Measurements from ENCODE around the gene MYO5C. TPM values are rescaled to one million over a fixed set of nuclear protein-coding genes. Genes with fewer than 3 reads are reported as not detected.

The MYO5C gene
- total and polyA plus RNA-seq, 2 of the 13 experiments (the other 11 are each of a cell fraction or from before 2014, with no cell fraction given), result 15.7 to 23.7 TPM

DNA sequence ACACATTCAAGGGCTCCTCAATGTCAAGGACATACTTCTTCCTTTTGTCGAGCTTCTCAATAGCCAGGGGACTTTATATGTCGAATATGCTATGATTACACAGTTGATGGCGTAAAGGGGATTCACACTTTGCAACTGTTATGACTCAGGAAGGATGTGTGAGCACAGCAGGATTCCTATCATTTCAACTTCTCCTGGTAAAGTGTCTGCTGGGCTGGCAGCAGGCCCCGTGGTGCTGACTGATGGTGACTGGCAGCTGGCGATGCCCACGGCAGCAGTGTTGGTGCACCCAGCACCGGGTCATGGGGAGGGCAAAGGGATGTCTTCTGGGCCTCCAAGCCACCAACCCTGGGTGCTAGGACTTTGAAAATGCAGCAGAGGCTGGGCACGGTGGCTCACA is 59.6 kb downstream of the MYO5C start (continued):
- TF ChIP-seq, protein P1, sequence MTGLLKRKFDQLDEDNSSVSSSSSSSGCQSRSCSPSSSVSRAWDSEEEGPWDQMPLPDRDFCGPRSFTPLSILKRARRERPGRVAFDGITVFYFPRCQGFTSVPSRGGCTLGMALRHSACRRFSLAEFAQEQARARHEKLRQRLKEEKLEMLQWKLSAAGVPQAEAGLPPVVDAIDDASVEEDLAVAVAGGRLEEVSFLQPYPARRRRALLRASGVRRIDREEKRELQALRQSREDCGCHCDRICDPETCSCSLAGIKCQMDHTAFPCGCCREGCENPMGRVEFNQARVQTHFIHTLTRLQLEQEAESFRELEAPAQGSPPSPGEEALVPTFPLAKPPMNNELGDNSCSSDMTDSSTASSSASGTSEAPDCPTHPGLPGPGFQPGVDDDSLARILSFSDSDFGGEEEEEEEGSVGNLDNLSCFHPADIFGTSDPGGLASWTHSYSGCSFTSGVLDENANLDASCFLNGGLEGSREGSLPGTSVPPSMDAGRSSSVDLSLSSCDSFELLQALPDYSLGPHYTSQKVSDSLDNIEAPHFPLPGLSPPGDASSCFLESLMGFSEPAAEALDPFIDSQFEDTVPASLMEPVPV (CRISPR knock-in tag; IDR thresholded peaks at IDR 0.05), result no peak
- no peak for TF ChIP-seq LCORL (IDR thresholded peaks at IDR 0.05)
- no peak for TF ChIP-seq LCORL (CRISPR knock-in tag; IDR thresholded peaks at IDR 0.05)
- TF ChIP-seq SETDB1 (CRISPR knock-in tag; IDR thresholded peaks at IDR 0.05; ENCODE audit: borderline replicate concordance), result no peak
- no peak for TF ChIP-seq FLYWCH1 (CRISPR knock-in tag; IDR thresholded peaks at IDR 0.05)
- no peak for TF ChIP-seq ZNF768 (CRISPR knock-in tag; IDR thresholded peaks at IDR 0.05)
- TF ChIP-seq RARG (CRISPR knock-in tag; IDR thresholded peaks at IDR 0.05; ENCODE audit: low read depth), result no peak
- no peak for TF ChIP-seq CBX2 (IDR thresholded peaks at IDR 0.05; ENCODE audit: low read depth, low read length)
- TF ChIP-seq CBX2 (CRISPR knock-in tag; IDR thresholded peaks at IDR 0.05; ENCODE audit: low read depth), result no peak
- TF ChIP-seq ARNTL (CRISPR knock-in tag; IDR thresholded peaks at IDR 0.05), result no peak

DNA sequence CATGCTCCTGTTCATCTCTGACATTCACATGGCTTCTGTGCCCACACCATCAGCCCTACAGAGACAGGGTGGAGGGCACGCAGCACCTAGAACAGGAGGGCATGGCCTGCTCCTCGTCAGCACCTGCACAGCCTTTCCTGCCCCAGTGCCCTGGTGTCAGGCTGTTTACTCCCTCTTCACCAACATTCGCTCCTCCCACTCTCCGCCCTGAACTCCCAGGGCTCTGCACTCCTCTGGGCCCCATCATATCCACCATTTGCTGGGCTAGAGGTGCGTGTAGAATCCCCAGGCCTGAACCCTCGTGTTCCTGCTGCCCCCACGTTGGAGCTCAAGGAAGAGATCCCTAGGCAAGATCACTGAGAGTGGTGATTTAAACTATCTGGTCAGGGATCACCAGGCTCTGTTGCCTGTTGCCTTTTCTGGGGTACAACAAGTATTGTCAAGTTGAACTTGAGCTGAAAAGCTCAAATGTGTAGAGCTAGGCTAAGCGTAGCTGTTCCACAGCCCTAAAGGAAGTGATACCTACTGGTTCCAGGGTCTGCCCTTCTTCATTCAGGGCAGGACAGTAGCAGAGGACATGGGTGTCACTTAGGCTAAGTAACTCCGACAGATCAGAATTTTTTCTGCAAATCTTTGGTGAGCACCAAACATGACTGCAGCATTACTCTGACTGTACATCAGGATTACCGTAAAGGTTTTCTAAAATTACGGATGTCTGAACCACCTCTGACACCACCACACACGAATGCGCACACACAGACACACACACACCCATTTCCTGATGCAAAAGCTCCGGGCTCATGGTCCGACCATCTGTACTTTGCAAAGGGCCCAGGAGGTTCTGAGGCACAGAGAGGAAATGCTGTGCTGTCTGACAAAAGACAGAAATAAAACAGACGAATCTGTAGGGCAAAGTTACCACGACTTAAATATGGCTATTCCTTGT is 60.7 kb downstream of the MYO5C start:
- ChIA-PET CTCF (ENCODE audit: low intra/inter-chr PET ratio, low total read pairs) (no interaction called here), POLR2A (no interaction called here)
- ATAC-seq (no peak), FAIRE-seq (no peak), DNase-seq (ENCODE audit: low spot score) (no peak)
- in situ Hi-C loops (cut with HindIII; ENCODE audit: extremely low pct_ligation_motif_present, low pct_unique_long_range_greater_than_20kb) (no loop called here), intact Hi-C loops (cut with micrococcal nuclease; ENCODE audit: unreplicated experiment) (no loop called here)
- Histone ChIP-seq H4K20me1 (ENCODE audit: insufficient read depth, low read length) (no peaks in the 10 kb centered on the region), H3K27me3 (ENCODE audit: control insufficient read depth in 1 of 2, insufficient read depth in 2 of 2, low read length in 2 of 2) (no peaks in the 10 kb centered on the region), H3K9ac (ENCODE audit: insufficient read depth, low read depth, low read length) (no peak overlapping the region), H3K36me3 (replicated peaks in 1 of 2; ENCODE audit: control insufficient read depth in 1 of 2, insufficient read depth in 2 of 2, low read length in 2 of 2) (peaks cover 16 to 58% of the 10 kb centered on the region in 2 experiments), H3K79me2 (ENCODE audit: insufficient read depth, low read length) (no peaks in the 10 kb centered on the region), H3K4me2 (ENCODE audit: low read depth, low read length) (no peak overlapping the region), H3K4me3 (replicated peaks in 1 of 3; ENCODE audit: insufficient read depth in 1 of 3, low read depth in 2 of 3, low read length in 3 of 3) (no peak overlapping the region), H3K9me3 (ENCODE audit: low read length) (no peaks in the 10 kb centered on the region), H2AFZ (ENCODE audit: low read length) (no peak overlapping the region), H3K4me1 (ENCODE audit: insufficient read depth, low read length) (no peaks in the 10 kb centered on the region), H3K27ac (ENCODE audit: extremely low read length, insufficient read depth, low read length) (no peak overlapping the region)
- WGBS (ENCODE audit: low lambda C conversion rate), result 81% methylated on average over 15 of the region's 17 CpGs
- TF ChIP-seq RBM22 (optimal IDR thresholded peaks at IDR 0.05; ENCODE audit: low read length), result peak; percentile 20
- TF ChIP-seq, protein P2, sequence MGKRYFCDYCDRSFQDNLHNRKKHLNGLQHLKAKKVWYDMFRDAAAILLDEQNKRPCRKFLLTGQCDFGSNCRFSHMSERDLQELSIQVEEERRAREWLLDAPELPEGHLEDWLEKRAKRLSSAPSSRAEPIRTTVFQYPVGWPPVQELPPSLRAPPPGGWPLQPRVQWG (CRISPR knock-in tag; IDR thresholded peaks at IDR 0.05; ENCODE audit: borderline replicate concordance, low read depth), result no peak
- no peak for TF ChIP-seq SOX5 (CRISPR knock-in tag; IDR thresholded peaks at IDR 0.05; ENCODE audit: borderline replicate concordance)
- no peak for TF ChIP-seq NFE2L1 (CRISPR knock-in tag; IDR thresholded peaks at IDR 0.05; ENCODE audit: borderline replicate concordance)
- BruUV-seq (replicated peaks), result no TSS peak
